HAP-1 (cell line): Measurements from ENCODE around the gene RIIAD1.
A peak's percentile ranks its signal among the peaks of the same experiment; 100 is the strongest.
"Not testable (repeated sequence)": the region's sequence is repeated elsewhere in the genome, so short reads cannot be mapped to it uniquely, and the experiment has no call there.

Experiments
- DNase-seq, 2 experiments: peaks; one replicate each; pipeline ENCODE4 v3.0.0-alpha.2; 2016 to 2020; ENCODE audit warnings: low spot score in 2 of 2
- H3K27me3 ChIP-seq: fragments of 250-450 bp; sonication (Bioruptor Pico); 2 replicates; pipeline ENCODE4 v1.5.1; 2020; ENCODE audit warnings: low read depth, mild to moderate bottlenecking, moderate library complexity
- H3K36me3 ChIP-seq: fragments of 250-450 bp; sonication (Bioruptor Pico); replicated peaks from 2 replicates; pipeline ENCODE4 v1.5.1; 2020; ENCODE audit warnings: mild to moderate bottlenecking
- H3K4me1 ChIP-seq: fragments of 250-450 bp; sonication (Bioruptor Pico); 2 replicates; pipeline ENCODE4 v1.5.1; 2020; ENCODE audit warnings: mild to moderate bottlenecking
- H3K4me3 ChIP-seq: fragments of 250-450 bp; sonication (Bioruptor Pico); 2 replicates; pipeline ENCODE4 v1.5.1; 2020; ENCODE audit warnings: mild to moderate bottlenecking, moderate library complexity
- H3K9me3 ChIP-seq: fragments of 250-450 bp; sonication (Bioruptor Pico); 2 replicates; pipeline ENCODE4 v1.5.1; 2020; ENCODE audit warnings: mild to moderate bottlenecking, moderate library complexity
- in situ Hi-C: fragments of 300-500 bp; cut with MboI; formaldehyde crosslinking; loops from 3 replicates; pipeline ENCODE4 v1.14.3; 2020; ENCODE audit warnings: low sequenced_read_pairs, inconsistent platforms, mixed read lengths

The RIIAD1 gene, protein sequence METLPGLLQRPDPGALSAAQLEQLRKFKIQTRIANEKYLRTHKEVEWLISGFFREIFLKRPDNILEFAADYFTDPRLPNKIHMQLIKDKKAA

DNA sequence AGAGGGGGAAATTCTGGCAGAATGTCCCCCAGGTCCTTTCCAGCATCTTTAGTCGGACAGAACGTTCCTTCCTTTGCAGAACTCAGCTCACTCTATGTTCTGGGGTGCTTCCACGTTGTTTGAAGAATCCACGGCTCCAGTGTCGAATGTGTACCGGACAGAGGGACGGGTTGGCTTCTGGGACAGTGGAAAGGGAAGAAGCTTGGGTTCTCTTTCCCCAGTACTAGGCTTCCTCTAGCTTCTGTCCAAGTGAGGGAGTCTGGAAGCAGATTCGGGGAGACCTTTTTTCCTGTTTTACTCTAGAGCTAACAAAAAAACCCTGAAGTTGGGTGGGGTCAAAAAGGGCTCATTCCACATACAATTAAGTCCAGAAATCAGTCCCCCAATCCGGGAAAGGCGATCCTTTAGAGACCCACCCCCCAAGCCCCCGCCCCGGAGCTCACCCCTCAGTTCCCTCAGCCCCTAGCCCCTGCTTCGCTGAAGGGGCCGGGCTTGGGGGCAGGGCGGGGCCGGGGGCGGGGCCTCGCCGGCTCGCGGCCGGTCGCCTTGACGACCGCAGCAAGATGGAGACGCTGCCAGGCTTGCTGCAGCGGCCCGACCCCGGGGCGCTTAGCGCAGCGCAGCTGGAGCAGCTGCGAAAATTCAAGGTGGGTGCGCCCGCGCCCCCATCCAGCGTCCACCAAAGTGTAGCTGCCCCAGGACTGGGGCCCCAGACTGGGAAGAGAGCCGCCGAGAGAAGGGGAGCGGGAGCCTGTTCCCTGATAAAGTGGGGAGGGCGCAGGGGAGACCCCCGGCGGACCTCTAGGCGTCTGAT is at the start of gene RIIAD1:
Gene RIIAD1, plus strand, starts transcription at position 549 of the 814 bp plus-strand sequence. Its CDS starts 15 bp downstream, at position 564.
- DNase-seq: peak in 1 of 2 experiments; percentile 52
- Histone ChIP-seq H3K27me3 (peaks cover 31% of the 10 kb centered on the region), H3K36me3 (no peaks in the 10 kb centered on the region), H3K9me3 (no peaks in the 10 kb centered on the region), H3K4me1 (peaks cover 11% of the 10 kb centered on the region; the same call in 1 of the 2 replicates), H3K4me3 (peak within 1 kb of the TSS; percentile 19)
- in situ Hi-C loops: no loop called here

DNA sequence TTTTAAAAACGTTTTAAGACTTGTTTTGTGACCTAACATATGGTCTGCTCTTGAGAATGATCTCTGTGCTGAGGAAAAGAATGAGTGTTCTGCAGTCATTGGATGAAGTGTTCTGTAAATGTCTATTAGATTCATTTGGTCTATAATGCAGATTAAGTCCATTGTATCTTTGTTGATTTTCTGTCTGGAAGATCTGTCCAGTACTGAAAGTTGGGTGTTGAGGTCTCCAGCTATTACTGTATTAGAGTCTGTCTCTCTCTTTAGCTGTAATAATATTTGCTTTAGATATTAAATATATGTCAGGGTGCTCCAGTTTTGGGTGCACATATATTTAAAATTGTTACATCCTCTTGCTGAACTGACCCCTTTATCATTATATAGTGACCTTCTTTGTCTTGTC is 47.9 kb upstream of the RIIAD1 start:
- Histone ChIP-seq H3K27me3 (no peaks in the 10 kb centered on the region), H3K36me3 (peaks cover 12% of the 10 kb centered on the region), H3K4me3 (no peak overlapping the region), H3K9me3 (no peaks in the 10 kb centered on the region), H3K4me1 (no peaks in the 10 kb centered on the region)
- no peak for DNase-seq
- in situ Hi-C loops: no loop called here

DNA sequence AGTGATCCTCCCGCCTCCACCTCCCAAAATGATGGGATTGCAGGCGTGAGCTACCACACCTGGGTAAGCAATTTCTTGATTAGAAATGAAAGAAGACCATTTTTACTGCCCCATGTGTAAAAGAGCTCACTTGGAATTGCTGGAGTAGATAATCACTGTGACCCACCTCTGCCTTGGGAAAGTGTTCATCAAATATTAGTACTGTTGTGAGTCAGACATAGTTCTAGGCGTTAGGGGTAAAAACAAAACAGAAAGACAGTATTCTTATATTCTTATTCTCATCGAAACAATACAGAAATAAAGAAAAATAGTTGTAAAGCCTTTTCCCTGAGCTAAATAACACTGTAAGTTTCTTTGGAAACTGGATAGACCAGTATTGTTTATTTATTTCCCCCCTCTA is 40.9 kb upstream of the RIIAD1 start:
- DNase-seq: no peak
- Histone ChIP-seq H3K36me3 (0 out of 2 replicates have a peak, but pooled peaks cover 3% of the 10 kb centered on the region), H3K4me3 (no peak overlapping the region), H3K9me3 (no peaks in the 10 kb centered on the region), H3K27me3 (peaks cover 2% of the 10 kb centered on the region; the same call in 1 of the 2 replicates), H3K4me1 (no peaks in the 10 kb centered on the region)
- in situ Hi-C loops: no loop called here

DNA sequence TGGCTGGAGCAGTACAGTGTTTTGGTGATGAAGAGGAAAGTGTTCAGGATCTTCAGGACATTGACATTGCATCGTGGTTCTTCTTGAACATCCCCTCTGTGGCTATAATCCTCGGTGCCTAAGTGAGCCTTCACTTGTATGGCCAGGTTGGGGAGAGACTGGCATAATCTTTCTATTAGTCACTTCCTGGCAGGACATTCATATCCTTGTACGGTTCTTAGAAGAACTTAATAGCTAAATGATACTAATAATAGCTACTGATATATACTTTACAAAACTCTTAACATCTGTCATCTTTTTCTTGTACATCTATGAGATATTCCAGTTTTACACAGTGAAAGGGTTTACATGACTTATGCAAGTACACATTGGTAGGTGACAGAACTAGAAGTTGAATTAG is 40.5 kb upstream of the RIIAD1 start:
- in situ Hi-C loops: no loop called here
- H3K27me3 ChIP-seq: peaks cover 2% of the 10 kb centered on the region; the same call in 1 of the 2 replicates
- DNase-seq: no peak
- H3K9me3 ChIP-seq: no peaks in the 10 kb centered on the region
- H3K36me3 ChIP-seq: 0 out of 2 replicates have a peak, but pooled peaks cover 3% of the 10 kb centered on the region
- no peak overlapping the region for H3K4me3 ChIP-seq
- H3K4me1 ChIP-seq: no peaks in the 10 kb centered on the region

DNA sequence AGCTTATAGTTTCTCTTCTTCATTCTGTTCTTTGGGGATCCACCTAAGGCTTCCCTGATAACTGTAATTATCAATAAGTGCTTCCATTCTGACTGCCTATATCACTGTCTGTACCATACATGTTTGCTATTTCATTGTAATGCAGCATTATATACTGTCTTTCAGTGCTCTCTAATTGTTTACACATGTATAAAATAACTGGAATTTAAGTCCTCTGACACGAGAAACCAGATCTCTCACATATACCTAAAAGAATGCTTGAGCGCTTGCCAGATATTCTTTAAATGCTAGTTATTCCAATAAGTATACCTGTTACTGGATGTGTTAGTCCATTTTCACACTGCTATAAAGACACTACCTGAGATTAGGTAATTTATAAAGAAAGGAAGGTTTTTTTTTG is 39.4 kb upstream of the RIIAD1 start:
- Histone ChIP-seq H3K36me3 (peaks cover 3% of the 10 kb centered on the region; the same call in 1 of the 2 replicates), H3K4me3 (no peak overlapping the region), H3K4me1 (no peaks in the 10 kb centered on the region), H3K27me3 (peaks cover 2% of the 10 kb centered on the region; the same call in 1 of the 2 replicates), H3K9me3 (no peaks in the 10 kb centered on the region)
- in situ Hi-C loops: no loop called here
- no peak for DNase-seq

DNA sequence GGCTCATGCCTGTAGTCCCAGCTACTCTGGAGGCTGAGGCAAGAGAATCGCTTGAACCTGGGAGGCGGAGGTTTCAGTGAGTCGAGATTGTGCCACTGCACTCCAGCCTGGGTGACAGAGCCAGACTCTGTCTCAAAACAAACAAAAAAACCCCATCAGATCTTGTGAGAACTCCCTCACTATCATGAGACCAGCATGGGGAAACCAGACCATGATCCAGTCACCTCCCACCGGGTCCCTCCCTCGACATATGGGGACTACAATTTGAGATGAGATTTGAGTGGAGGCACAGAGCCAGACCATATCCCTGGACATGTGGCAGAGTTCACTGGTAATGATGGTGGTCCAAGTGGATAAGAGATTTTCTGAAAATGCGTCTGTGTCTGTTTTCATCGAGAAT is 38.4 kb upstream of the RIIAD1 start:
- H3K36me3 ChIP-seq, H3K9me3 ChIP-seq, H3K27me3 ChIP-seq, DNase-seq, in situ Hi-C loops, H3K4me3 ChIP-seq, H3K4me1 ChIP-seq: not testable (repeated sequence)

DNA sequence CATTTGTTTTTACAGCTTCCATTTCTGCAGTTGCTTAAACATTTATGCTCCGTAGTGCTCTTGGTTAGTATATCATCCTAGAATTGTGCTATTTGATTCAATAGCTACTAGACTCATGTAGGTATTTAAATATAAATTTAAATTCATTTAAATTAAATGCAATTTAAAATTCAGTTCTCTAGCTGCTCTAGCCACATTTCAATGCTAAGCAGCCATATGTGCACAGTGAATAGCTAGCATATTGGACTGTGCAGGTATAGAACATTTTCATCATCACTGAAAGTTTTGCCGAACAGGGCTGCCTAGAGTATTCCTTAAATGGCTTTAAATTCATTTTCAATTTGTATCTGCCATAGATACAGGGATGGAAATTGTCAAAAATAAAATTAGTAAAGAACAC is 37.2 kb upstream of the RIIAD1 start:
- no peak for DNase-seq
- Histone ChIP-seq H3K9me3 (no peaks in the 10 kb centered on the region), H3K36me3 (peaks cover 3% of the 10 kb centered on the region; the same call in 1 of the 2 replicates), H3K4me3 (no peak overlapping the region), H3K4me1 (0 out of 2 replicates have a peak, but pooled peaks cover 3% of the 10 kb centered on the region), H3K27me3 (peaks cover 2% of the 10 kb centered on the region; the same call in 1 of the 2 replicates)
- in situ Hi-C loops: no loop called here

DNA sequence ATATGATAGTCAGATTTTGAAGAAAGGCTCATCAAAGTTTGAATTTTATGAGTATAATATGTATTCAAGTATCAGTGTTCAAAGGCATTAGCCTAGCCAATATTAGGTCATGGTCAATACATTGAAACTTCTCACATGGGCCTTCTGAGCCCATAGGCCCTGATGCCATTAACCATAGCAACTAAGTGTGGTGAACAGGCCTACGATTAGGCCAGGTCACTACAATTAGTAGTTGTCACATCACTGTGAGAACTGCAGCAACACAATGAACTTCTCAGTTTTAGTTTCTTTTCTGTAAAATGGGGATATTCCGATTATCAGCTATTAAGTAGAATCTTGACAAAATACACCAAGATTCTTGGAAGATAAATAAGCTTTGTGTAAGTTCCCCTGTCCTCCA is 34.8 kb upstream of the RIIAD1 start:
- peaks cover 3% of the 10 kb centered on the region; the same call in 1 of the 2 replicates for H3K36me3 ChIP-seq
- no peak for DNase-seq
- peaks cover 2% of the 10 kb centered on the region; the same call in 1 of the 2 replicates for H3K27me3 ChIP-seq
- H3K9me3 ChIP-seq: no peaks in the 10 kb centered on the region
- H3K4me3 ChIP-seq: no peak overlapping the region
- 0 out of 2 replicates have a peak, but pooled peaks cover 3% of the 10 kb centered on the region for H3K4me1 ChIP-seq
- in situ Hi-C loops: no loop called here

DNA sequence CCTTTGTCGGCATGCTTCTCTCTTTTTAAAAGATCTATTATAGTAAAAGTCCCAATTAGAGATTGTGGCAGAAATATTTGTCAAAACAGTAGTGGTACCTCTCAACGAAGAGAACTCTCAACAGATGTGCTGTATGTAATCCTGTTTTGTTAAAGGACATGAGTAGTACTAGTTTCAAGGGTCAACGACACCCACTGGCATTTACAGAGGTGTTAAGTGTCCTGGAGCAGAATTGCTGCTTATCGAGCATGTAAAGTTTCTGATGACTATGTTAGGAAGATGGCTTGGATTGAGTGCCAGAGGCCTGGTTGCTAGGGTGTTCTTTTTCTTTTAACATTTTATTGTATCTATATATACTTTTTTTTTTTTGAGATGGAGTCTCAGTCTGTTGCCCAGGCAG is 31.8 kb upstream of the RIIAD1 start:
- 0 out of 2 replicates have a peak, but pooled peaks cover 3% of the 10 kb centered on the region for H3K4me1 ChIP-seq
- in situ Hi-C loops: no loop called here
- H3K36me3 ChIP-seq: peaks cover 6% of the 10 kb centered on the region
- no peaks in the 10 kb centered on the region for H3K9me3 ChIP-seq
- H3K27me3 ChIP-seq: no peaks in the 10 kb centered on the region
- H3K4me3 ChIP-seq: no peak overlapping the region
- no peak for DNase-seq

DNA sequence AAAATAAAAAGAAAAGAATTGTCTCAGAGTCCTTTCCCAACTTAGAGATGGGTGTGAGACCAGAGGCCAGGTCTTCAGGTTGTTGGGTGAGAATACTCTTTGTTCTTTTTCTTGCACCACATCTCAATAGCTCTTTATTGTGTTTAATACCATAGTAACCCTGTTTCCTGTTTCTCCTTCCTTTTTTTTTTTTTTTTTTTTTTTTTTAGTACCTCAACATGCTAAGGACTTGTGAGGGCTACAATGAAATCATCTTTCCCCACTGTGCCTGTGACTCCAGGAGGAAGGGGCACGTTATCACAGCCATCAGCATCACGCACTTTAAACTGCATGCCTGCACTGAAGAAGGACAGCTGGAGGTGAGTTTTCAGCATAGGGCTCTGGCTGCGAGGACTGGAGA is 29.1 kb upstream of the RIIAD1 start:
- in situ Hi-C loops: no loop called here
- DNase-seq: no peak
- Histone ChIP-seq H3K9me3 (no peaks in the 10 kb centered on the region), H3K4me1 (0 out of 2 replicates have a peak, but pooled peaks cover under 1% of the 10 kb centered on the region), H3K4me3 (no peak overlapping the region), H3K27me3 (no peaks in the 10 kb centered on the region), H3K36me3 (peaks cover 6% of the 10 kb centered on the region)

DNA sequence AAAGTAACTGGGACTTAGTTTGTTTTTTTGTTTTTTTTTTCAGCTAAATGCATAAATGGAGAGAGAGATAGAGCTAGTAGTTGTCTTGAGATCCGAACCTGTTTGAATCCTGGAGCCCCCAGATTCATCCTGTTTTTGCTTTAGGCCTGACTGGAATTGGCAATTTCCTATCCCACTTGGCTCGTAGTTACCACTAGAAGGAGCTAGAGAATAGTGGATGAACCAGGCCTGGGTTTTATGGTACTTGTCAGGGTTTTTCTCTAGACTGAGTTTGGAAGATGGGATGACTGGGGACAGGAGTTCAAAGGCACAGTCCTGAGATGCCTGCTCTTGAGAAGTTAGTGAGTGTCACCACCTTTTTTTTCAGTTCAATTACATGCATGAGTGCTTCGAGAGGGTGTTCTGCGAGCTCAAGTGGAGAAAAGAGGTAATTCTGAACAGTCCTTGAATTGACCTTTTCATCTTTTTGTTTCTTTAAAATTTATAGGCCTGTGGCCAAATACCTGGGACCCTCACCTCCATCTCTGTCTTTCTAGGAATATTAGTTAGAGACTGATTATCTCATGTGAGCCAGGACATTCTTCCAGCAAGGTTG is 28.2 kb upstream of the RIIAD1 start:
- Histone ChIP-seq H3K4me3 (no peak overlapping the region), H3K9me3 (no peaks in the 10 kb centered on the region), H3K27me3 (no peaks in the 10 kb centered on the region), H3K36me3 (peaks cover 6% of the 10 kb centered on the region), H3K4me1 (no peaks in the 10 kb centered on the region)
- no peak for DNase-seq
- in situ Hi-C loops: no loop called here

DNA sequence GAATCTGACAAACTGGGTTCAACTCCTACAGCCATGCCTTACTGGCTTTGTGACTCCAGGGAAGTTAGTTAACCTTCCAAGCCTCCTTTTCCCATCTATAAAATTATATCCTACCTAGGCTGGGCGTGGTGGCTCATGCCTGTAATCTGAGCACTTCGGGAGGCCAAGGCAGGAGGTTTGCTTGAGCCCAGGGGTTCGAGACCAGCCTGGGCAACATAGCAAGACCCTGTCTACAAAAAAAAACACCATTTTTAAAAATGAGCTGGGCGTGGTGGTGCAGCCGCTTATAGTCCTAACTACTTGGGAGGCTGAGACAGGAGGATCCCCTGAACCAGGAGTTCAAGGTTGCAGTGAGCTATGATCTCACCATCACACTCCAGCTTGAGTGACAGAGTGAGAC is 19.8 kb upstream of the RIIAD1 start:
- in situ Hi-C loops: no loop called here
- no peaks in the 10 kb centered on the region for H3K4me1 ChIP-seq
- no peak for DNase-seq
- no peaks in the 10 kb centered on the region for H3K27me3 ChIP-seq
- H3K36me3 ChIP-seq: peaks cover 8% of the 10 kb centered on the region; the same call in 1 of the 2 replicates
- H3K4me3 ChIP-seq: no peak overlapping the region
- H3K9me3 ChIP-seq: no peaks in the 10 kb centered on the region

DNA sequence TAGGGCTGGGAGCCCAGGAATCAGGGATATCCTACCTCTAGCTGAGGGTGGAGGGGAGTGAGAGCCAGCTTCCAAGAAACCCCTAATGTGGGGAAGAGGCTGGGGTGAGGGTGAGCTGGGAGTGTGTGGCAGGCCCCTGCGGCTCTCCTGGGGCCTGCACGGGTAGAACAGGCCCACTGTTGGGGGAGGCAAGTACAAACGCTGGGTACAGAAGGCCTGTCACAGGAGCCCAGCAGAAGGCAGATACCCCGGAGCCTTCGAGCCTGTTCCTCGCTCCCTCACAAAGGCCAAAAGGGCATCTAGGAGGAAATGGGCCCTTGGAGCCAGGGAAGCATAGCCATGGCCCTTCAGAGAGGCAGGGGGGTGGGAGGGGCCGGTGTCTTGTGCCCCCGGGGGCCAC is 18.4 kb upstream of the RIIAD1 start:
- in situ Hi-C loops: no loop called here
- peaks cover 8% of the 10 kb centered on the region; the same call in 1 of the 2 replicates for H3K36me3 ChIP-seq
- no peak overlapping the region for H3K4me3 ChIP-seq
- no peaks in the 10 kb centered on the region for H3K27me3 ChIP-seq
- H3K4me1 ChIP-seq: no peaks in the 10 kb centered on the region
- no peak for DNase-seq
- H3K9me3 ChIP-seq: no peaks in the 10 kb centered on the region

DNA sequence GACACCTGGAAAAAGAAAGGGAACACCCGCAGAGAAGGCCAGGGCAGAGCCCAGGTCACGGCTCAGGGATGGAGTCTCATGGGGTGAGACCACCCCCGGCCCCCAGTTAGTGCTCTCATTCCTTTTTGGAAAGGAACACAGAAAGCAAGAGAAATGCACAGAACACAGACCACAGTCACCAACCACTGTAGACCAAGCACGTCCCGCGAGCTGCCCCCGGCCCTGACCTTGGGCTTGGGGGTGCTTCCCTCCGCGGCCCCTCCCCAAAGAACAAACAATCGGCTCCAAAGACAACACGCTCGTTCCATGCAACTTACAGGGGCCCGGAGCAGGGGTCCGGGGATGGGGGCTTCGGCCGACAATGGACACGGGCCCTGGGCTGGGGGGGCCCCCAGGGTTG is 17.5 kb upstream of the RIIAD1 start:
- no peaks in the 10 kb centered on the region for H3K27me3 ChIP-seq
- H3K4me1 ChIP-seq: no peaks in the 10 kb centered on the region
- H3K9me3 ChIP-seq: no peaks in the 10 kb centered on the region
- H3K36me3 ChIP-seq: peaks cover 8% of the 10 kb centered on the region; the same call in 1 of the 2 replicates
- no peak overlapping the region for H3K4me3 ChIP-seq
- DNase-seq: no peak
- in situ Hi-C loops: no loop called here
